ENCODE results near the gene CELF2.

The CELF2 gene

GRCh38 chr10:11232222-11232961 lies 214.7 kb downstream of the CELF2 start:
- H3K4me1 ChIP-seq (ENCODE audit: control insufficient read depth, insufficient read depth, low read length) = no peaks in the 10 kb centered on the region
- H3K27me3 ChIP-seq (ENCODE audit: control insufficient read depth, insufficient read depth, low read length) = no peaks in the 10 kb centered on the region
- no peak overlapping the region for H3K27ac ChIP-seq (ENCODE audit: low read depth, low read length)
- H3K4me3 ChIP-seq (ENCODE audit: low read length) = no peak overlapping the region
- H3K36me3 ChIP-seq (ENCODE audit: control insufficient read depth, insufficient read depth, low read length) = no peaks in the 10 kb centered on the region
- no peak overlapping the region for H3K9ac ChIP-seq (ENCODE audit: low read length)

- Histone ChIP-seq H3K4me1 (ENCODE audit: control insufficient read depth, insufficient read depth, low read length) (no peaks in the 10 kb centered on the region), H3K4me3 (ENCODE audit: low read length) (no peak overlapping the region), H3K27me3 (ENCODE audit: control insufficient read depth, insufficient read depth, low read length) (no peaks in the 10 kb centered on the region), H3K27ac (ENCODE audit: low read depth, low read length) (no peak overlapping the region), H3K9ac (ENCODE audit: low read length) (no peak overlapping the region), H3K36me3 (ENCODE audit: control insufficient read depth, insufficient read depth, low read length) (no peaks in the 10 kb centered on the region)
These were observed 217.3 kb downstream of the CELF2 start for GRCh38 chr10:11234857-11235531.

- Histone ChIP-seq H3K27ac (ENCODE audit: low read depth, low read length) (no peak overlapping the region), H3K9ac (ENCODE audit: low read length) (no peak overlapping the region), H3K27me3 (ENCODE audit: control insufficient read depth, insufficient read depth, low read length) (no peaks in the 10 kb centered on the region), H3K36me3 (ENCODE audit: control insufficient read depth, insufficient read depth, low read length) (no peaks in the 10 kb centered on the region), H3K4me3 (ENCODE audit: low read length) (no peak overlapping the region), H3K4me1 (ENCODE audit: control insufficient read depth, insufficient read depth, low read length) (no peaks in the 10 kb centered on the region)
These were observed 218.1 kb downstream of the CELF2 start for GRCh38 chr10:11235771-11236170.

GRCh38 chr10:11236234-11236633 lies 218.6 kb downstream of the CELF2 start:
- no peaks in the 10 kb centered on the region for H3K27me3 ChIP-seq (ENCODE audit: control insufficient read depth, insufficient read depth, low read length)
- no peaks in the 10 kb centered on the region for H3K4me1 ChIP-seq (ENCODE audit: control insufficient read depth, insufficient read depth, low read length)
- H3K27ac ChIP-seq (ENCODE audit: low read depth, low read length) = no peak overlapping the region
- no peak overlapping the region for H3K9ac ChIP-seq (ENCODE audit: low read length)
- H3K4me3 ChIP-seq (ENCODE audit: low read length) = no peak overlapping the region
- no peaks in the 10 kb centered on the region for H3K36me3 ChIP-seq (ENCODE audit: control insufficient read depth, insufficient read depth, low read length)

GRCh38 chr10:11237571-11237970 lies 219.9 kb downstream of the CELF2 start:
- Histone ChIP-seq H3K4me1 (ENCODE audit: control insufficient read depth, insufficient read depth, low read length) (peaks cover 2% of the 10 kb centered on the region), H3K36me3 (ENCODE audit: control insufficient read depth, insufficient read depth, low read length) (no peaks in the 10 kb centered on the region), H3K4me3 (ENCODE audit: low read length) (no peak overlapping the region), H3K9ac (ENCODE audit: low read length) (no peak overlapping the region), H3K27ac (ENCODE audit: low read depth, low read length) (no peak overlapping the region), H3K27me3 (ENCODE audit: control insufficient read depth, insufficient read depth, low read length) (no peaks in the 10 kb centered on the region)

GRCh38 chr10:11238893-11239292 lies 221.2 kb downstream of the CELF2 start:
- Histone ChIP-seq H3K27ac (ENCODE audit: low read depth, low read length) (no peak overlapping the region), H3K4me1 (ENCODE audit: control insufficient read depth, insufficient read depth, low read length) (peaks cover 2% of the 10 kb centered on the region), H3K36me3 (ENCODE audit: control insufficient read depth, insufficient read depth, low read length) (no peaks in the 10 kb centered on the region), H3K27me3 (ENCODE audit: control insufficient read depth, insufficient read depth, low read length) (no peaks in the 10 kb centered on the region), H3K4me3 (ENCODE audit: low read length) (no peak overlapping the region), H3K9ac (ENCODE audit: low read length) (no peak overlapping the region)

- Histone ChIP-seq H3K4me1 (ENCODE audit: control insufficient read depth, insufficient read depth, low read length) (peaks cover 2% of the 10 kb centered on the region), H3K27ac (ENCODE audit: low read depth, low read length) (no peak overlapping the region), H3K4me3 (ENCODE audit: low read length) (no peak overlapping the region), H3K9ac (ENCODE audit: low read length) (no peak overlapping the region), H3K36me3 (ENCODE audit: control insufficient read depth, insufficient read depth, low read length) (no peaks in the 10 kb centered on the region), H3K27me3 (ENCODE audit: control insufficient read depth, insufficient read depth, low read length) (no peaks in the 10 kb centered on the region)
These were observed 223.0 kb downstream of the CELF2 start for GRCh38 chr10:11240641-11241040.

- H3K4me1 ChIP-seq (ENCODE audit: control insufficient read depth, insufficient read depth, low read length) = peaks cover 2% of the 10 kb centered on the region
- H3K27me3 ChIP-seq (ENCODE audit: control insufficient read depth, insufficient read depth, low read length) = no peaks in the 10 kb centered on the region
- H3K4me3 ChIP-seq (ENCODE audit: low read length) = no peak overlapping the region
- no peak overlapping the region for H3K27ac ChIP-seq (ENCODE audit: low read depth, low read length)
- H3K36me3 ChIP-seq (ENCODE audit: control insufficient read depth, insufficient read depth, low read length) = no peaks in the 10 kb centered on the region
- no peak overlapping the region for H3K9ac ChIP-seq (ENCODE audit: low read length)
These were observed 225.0 kb downstream of the CELF2 start for GRCh38 chr10:11242443-11243387.

- no peak overlapping the region for H3K27ac ChIP-seq (ENCODE audit: low read depth, low read length)
- H3K9ac ChIP-seq (ENCODE audit: low read length) = no peak overlapping the region
- H3K4me1 ChIP-seq (ENCODE audit: control insufficient read depth, insufficient read depth, low read length) = peaks cover 2% of the 10 kb centered on the region
- peaks cover 3% of the 10 kb centered on the region for H3K36me3 ChIP-seq (ENCODE audit: control insufficient read depth, insufficient read depth, low read length)
- H3K27me3 ChIP-seq (ENCODE audit: control insufficient read depth, insufficient read depth, low read length) = no peaks in the 10 kb centered on the region
- H3K4me3 ChIP-seq (ENCODE audit: low read length) = no peak overlapping the region
These were observed 226.0 kb downstream of the CELF2 start for GRCh38 chr10:11243425-11244222.

GRCh38 chr10:11245095-11245479 lies 227.4 kb downstream of the CELF2 start:
- Histone ChIP-seq H3K27ac (ENCODE audit: low read depth, low read length) (no peak overlapping the region), H3K9ac (ENCODE audit: low read length) (no peak overlapping the region), H3K4me1 (ENCODE audit: control insufficient read depth, insufficient read depth, low read length) (peaks cover 2% of the 10 kb centered on the region), H3K27me3 (ENCODE audit: control insufficient read depth, insufficient read depth, low read length) (no peaks in the 10 kb centered on the region), H3K4me3 (ENCODE audit: low read length) (no peak overlapping the region), H3K36me3 (ENCODE audit: control insufficient read depth, insufficient read depth, low read length) (peaks cover 3% of the 10 kb centered on the region)

- peaks cover 2% of the 10 kb centered on the region for H3K4me1 ChIP-seq (ENCODE audit: control insufficient read depth, insufficient read depth, low read length)
- no peak overlapping the region for H3K4me3 ChIP-seq (ENCODE audit: low read length)
- no peaks in the 10 kb centered on the region for H3K27me3 ChIP-seq (ENCODE audit: control insufficient read depth, insufficient read depth, low read length)
- H3K9ac ChIP-seq (ENCODE audit: low read length) = no peak overlapping the region
- no peak overlapping the region for H3K27ac ChIP-seq (ENCODE audit: low read depth, low read length)
- H3K36me3 ChIP-seq (ENCODE audit: control insufficient read depth, insufficient read depth, low read length) = peaks cover 3% of the 10 kb centered on the region
These were observed 227.8 kb downstream of the CELF2 start for GRCh38 chr10:11245510-11245909.

Data from rectal smooth muscle tissue (tissue), 1 donor.